GM12878 (cell line): ENCODE results near the gene GZF1. TPM values are rescaled to one million over a fixed set of nuclear protein-coding genes. Genes with fewer than 3 reads are reported as not detected.
A peak's percentile ranks its signal among the peaks of the same experiment; 100 is the strongest.

Experiments
- ATAC-seq: fragments of 200-7000 bp; cut with Tn5 transposase; 3 replicates; pipeline ENCODE4 v1.9.1; 2020; ENCODE audit warnings: mild to moderate bottlenecking, moderate library complexity
- BruUV-seq: library from RNA; stranded (reverse); fragments of 400-500 nt; replicated peaks from 2 replicates; lab custom pipeline; 2021; lab: Mats Ljungman, UMichigan
- CTCF ChIA-PET: fragments of 300-600 bp; sonication (Branson Sonifier 250); formaldehyde crosslinking; extraction: SDS; loops from one replicate; lab custom pipeline; 2021; ENCODE audit warnings: inconsistent platforms; lab: Yijun Ruan, JAX
- POLR2A ChIA-PET: fragments of 350-600 bp; formaldehyde crosslinking; extraction: SDS; loops from one replicate; lab custom pipeline; 2021; ENCODE audit warnings: inconsistent platforms; lab: Charles Lee
- RAD21 ChIA-PET: fragments of 300-600 bp; sonication (Branson Sonifier 250); formaldehyde crosslinking; loops from one replicate; lab custom pipeline; 2023; ENCODE audit warnings: antibody characterized with exemption; ENCODE audit not compliant: unreplicated experiment; lab: Charles Lee
- SMC1A ChIA-PET: fragments of 300-600 bp; sonication (Branson Sonifier 250); formaldehyde crosslinking; loops from one replicate; lab custom pipeline; 2023; ENCODE audit not compliant: unreplicated experiment, uncharacterized antibody; lab: Charles Lee
- DNase-seq: peaks from one replicate; pipeline ENCODE4 v3.0.0-alpha.2; 2011; ENCODE audit warnings: low read depth, low spot score
- FAIRE-seq: peaks from 3 replicates; lab custom pipeline; 2011; peaks lifted over from hg19 to GRCh38; lab: Jason Lieb, UNC
- H2AFZ ChIP-seq: 2 replicates; pipeline ENCODE4 v1.6.0; 2011; ENCODE audit warnings: low read depth, low read length, control low read depth; ENCODE audit not compliant: control insufficient read depth
- H3K27ac ChIP-seq: 2 replicates; pipeline ENCODE4 v1.5.1; 2011; ENCODE audit warnings: control low read depth; ENCODE audit not compliant: control insufficient read depth, insufficient read depth
- H3K27me3 ChIP-seq, 2 experiments: replicated peaks in 1 of 2; 2 replicates each; pipeline versions ENCODE4 v1.6.0 to v1.6.1; 2011; ENCODE audit warnings: low read length in 1 of 2; ENCODE audit not compliant: control insufficient read depth in 2 of 2, insufficient read depth in 2 of 2
- H3K36me3 ChIP-seq, 2 experiments: 2 replicates each; pipeline ENCODE4 v1.5.1; 2011; ENCODE audit warnings: low read length in 1 of 2; ENCODE audit not compliant: control insufficient read depth in 2 of 2, insufficient read depth in 2 of 2
- H3K4me1 ChIP-seq: 2 replicates; pipeline ENCODE4 v1.6.1; 2011; ENCODE audit warnings: mild to moderate bottlenecking, low read length, moderate library complexity, mixed read lengths; ENCODE audit not compliant: control insufficient read depth, insufficient read depth
- H3K4me2 ChIP-seq: 2 replicates; pipeline ENCODE4 v1.6.0; 2011; ENCODE audit warnings: control low read depth; ENCODE audit not compliant: control insufficient read depth, insufficient read depth
- H3K4me3 ChIP-seq: fragments of 200-600 bp; sonication (generic); 2 replicates; pipeline ENCODE4 v1.5.1; 2016
- H3K79me2 ChIP-seq: 2 replicates; pipeline ENCODE4 v1.6.0; 2011; ENCODE audit warnings: low read length; ENCODE audit not compliant: control insufficient read depth, insufficient read depth
- H3K9ac ChIP-seq: 2 replicates; pipeline ENCODE4 v1.8.0; 2011; ENCODE audit warnings: low read length, control low read depth, mixed read lengths; ENCODE audit not compliant: control insufficient read depth, insufficient read depth
- H3K9me3 ChIP-seq: replicated peaks from 3 replicates; pipeline ENCODE4 v1.5.1; 2011; ENCODE audit warnings: mild to moderate bottlenecking, low read length; ENCODE audit not compliant: control insufficient read depth, insufficient read depth
- H4K20me1 ChIP-seq: 2 replicates; pipeline ENCODE4 v1.6.0; 2011; ENCODE audit not compliant: control insufficient read depth, insufficient read depth
- POLR2A ChIP-seq: IDR thresholded peaks from 2 replicates; pipeline ENCODE4 v1.6.1; 2011; ENCODE audit warnings: low read depth, mild to moderate bottlenecking, low read length
- POLR2AphosphoS5 ChIP-seq: IDR thresholded peaks from 2 replicates; pipeline ENCODE4 v1.6.1; 2011; ENCODE audit warnings: mild to moderate bottlenecking, low read length, inconsistent platforms
- SMARCA5 ChIP-seq: fragments of 450-650 bp; IDR thresholded peaks from 2 replicates; pipeline ENCODE4 v1.6.1; 2017; ENCODE audit warnings: mild to moderate bottlenecking
- WGBS: methylation state at CpG from one replicate; pipeline ENCODE4 v1.1.6; 2016; ENCODE audit warnings: low lambda C conversion rate; ENCODE audit not compliant: insufficient replicate concordance, insufficient coverage; ENCODE audit errors: missing lambda C conversion rate; 5-methylcytosine and 5-hydroxymethylcytosine counted together
- in situ Hi-C: fragments of 300-500 bp; cut with MboI; formaldehyde crosslinking; loops from 9 replicates; pipeline ENCODE4 v1.14.3; 2018; ENCODE audit warnings: mixed read lengths
- intact Hi-C: fragments of 100-400 bp; cut with micrococcal nuclease; formaldehyde crosslinking; loops from one replicate; pipeline ENCODE4 v1.14.2; 2022; ENCODE audit not compliant: unreplicated experiment
- polyA plus RNA-seq, 11 experiments: library from polyadenylated mRNA; depleted of rRNA in 4 of 11; unstranded in 6 of 11; stranded (reverse) in 5 of 11; fragments of >200 nt; fragmentation: Nextera tagmentation in 4 of 11; fragmentation: Illumina TruSeq in 1 of 11; extraction: Ambion mirVana in 4 of 11; extraction: Trizol in 1 of 11; gene quantifications; 1 replicate in 1 of 11; 2 replicates in 10 of 11; pipeline versions ENCODE4 v1.2.1 to v1.2.3, GENCODE V29; 2011 to 2016; ENCODE audit warnings: inconsistent platforms in 2 of 11, missing spikeins in 2 of 11, low read depth in 1 of 11
- total RNA-seq, 4 experiments: library from RNA; depleted of rRNA in 3 of 4; stranded (reverse); fragments of >200 nt in 3 of 4; fragmentation: Illumina TruSeq in 1 of 4; extraction: Trizol in 1 of 4; gene quantifications; 2 replicates each; pipeline versions ENCODE4 v1.2.1 to v1.2.3, GENCODE V29; 2013 to 2021
- TF ChIP-seq, protein P1 (sequence below): fragments of 450-650 bp; IDR thresholded peaks from 2 replicates; pipeline ENCODE4 v1.6.1; 2014; ENCODE audit warnings: mild to moderate bottlenecking
- TF ChIP-seq, protein P2 (sequence below): IDR thresholded peaks from 2 replicates; pipeline ENCODE4 v1.6.1; 2012; ENCODE audit warnings: low read length, inconsistent platforms
- TF ChIP-seq, protein P3 (sequence below): IDR thresholded peaks from 2 replicates; pipeline ENCODE4 v1.6.1; 2012; ENCODE audit warnings: mild to moderate bottlenecking, low read depth, low read length
- TF ChIP-seq, protein P4 (sequence below): fragments of 450-650 bp; IDR thresholded peaks from 2 replicates; pipeline ENCODE4 v1.6.1; 2018; ENCODE audit warnings: mild to moderate bottlenecking, low read depth, moderate library complexity; ENCODE audit not compliant: partially characterized antibody

Gene GZF1
- total and polyA plus RNA-seq, 10 of the 15 experiments (the other 5 are each of a cell fraction or from before 2014, with no cell fraction given), result 2.2 to 19.5 (median 9.7) TPM

DNA sequence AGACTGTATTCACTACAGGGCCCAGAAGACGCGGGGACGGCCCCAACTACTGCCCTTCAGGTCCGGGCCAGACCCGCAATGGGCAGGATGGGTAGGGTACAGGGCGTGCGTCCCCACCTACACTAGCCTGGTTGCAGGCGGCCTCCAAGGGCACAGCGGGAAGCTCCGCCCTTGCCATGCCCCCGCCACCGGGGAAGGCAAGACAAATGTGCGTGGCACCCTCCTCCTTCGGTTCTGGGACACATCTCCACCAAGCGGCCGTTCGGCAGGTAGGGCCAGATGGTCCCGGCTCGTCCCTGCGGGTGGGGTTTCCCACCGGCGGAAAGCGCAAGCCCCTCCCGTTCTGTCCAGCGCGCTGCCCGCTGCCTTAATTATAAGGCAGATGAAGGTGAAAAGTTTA is 5.8 kb upstream of the GZF1 start:
- ATAC-seq, result no peak
- Histone ChIP-seq H3K79me2 (peaks cover 33% of the 10 kb centered on the region), H3K9me3 (no peaks in the 10 kb centered on the region), H3K27me3 (no peaks in the 10 kb centered on the region), H4K20me1 (no peaks in the 10 kb centered on the region), H3K36me3 (peaks cover 5 to 8% of the 10 kb centered on the region in 2 experiments; a peak in 3 of 4 replicates), H3K4me2 (no peak overlapping the region), H2AFZ (no peak overlapping the region), H3K9ac (no peak overlapping the region), H3K4me1 (peaks cover 10% of the 10 kb centered on the region), H3K27ac (no peak overlapping the region), H3K4me3 (no peak overlapping the region)
- TF ChIP-seq, protein P1, sequence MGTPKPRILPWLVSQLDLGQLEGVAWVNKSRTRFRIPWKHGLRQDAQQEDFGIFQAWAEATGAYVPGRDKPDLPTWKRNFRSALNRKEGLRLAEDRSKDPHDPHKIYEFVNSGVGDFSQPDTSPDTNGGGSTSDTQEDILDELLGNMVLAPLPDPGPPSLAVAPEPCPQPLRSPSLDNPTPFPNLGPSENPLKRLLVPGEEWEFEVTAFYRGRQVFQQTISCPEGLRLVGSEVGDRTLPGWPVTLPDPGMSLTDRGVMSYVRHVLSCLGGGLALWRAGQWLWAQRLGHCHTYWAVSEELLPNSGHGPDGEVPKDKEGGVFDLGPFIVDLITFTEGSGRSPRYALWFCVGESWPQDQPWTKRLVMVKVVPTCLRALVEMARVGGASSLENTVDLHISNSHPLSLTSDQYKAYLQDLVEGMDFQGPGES, result no peak
- TF ChIP-seq POLR2A (peak; percentile 47; the same call in 1 of the 2 replicates), POLR2AphosphoS5 (peak; percentile 32; the same call in 1 of the 2 replicates), SMARCA5 (no peak)
- TF ChIP-seq, protein P2, sequence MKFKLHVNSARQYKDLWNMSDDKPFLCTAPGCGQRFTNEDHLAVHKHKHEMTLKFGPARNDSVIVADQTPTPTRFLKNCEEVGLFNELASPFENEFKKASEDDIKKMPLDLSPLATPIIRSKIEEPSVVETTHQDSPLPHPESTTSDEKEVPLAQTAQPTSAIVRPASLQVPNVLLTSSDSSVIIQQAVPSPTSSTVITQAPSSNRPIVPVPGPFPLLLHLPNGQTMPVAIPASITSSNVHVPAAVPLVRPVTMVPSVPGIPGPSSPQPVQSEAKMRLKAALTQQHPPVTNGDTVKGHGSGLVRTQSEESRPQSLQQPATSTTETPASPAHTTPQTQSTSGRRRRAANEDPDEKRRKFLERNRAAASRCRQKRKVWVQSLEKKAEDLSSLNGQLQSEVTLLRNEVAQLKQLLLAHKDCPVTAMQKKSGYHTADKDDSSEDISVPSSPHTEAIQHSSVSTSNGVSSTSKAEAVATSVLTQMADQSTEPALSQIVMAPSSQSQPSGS, result no peak
- TF ChIP-seq, protein P3, sequence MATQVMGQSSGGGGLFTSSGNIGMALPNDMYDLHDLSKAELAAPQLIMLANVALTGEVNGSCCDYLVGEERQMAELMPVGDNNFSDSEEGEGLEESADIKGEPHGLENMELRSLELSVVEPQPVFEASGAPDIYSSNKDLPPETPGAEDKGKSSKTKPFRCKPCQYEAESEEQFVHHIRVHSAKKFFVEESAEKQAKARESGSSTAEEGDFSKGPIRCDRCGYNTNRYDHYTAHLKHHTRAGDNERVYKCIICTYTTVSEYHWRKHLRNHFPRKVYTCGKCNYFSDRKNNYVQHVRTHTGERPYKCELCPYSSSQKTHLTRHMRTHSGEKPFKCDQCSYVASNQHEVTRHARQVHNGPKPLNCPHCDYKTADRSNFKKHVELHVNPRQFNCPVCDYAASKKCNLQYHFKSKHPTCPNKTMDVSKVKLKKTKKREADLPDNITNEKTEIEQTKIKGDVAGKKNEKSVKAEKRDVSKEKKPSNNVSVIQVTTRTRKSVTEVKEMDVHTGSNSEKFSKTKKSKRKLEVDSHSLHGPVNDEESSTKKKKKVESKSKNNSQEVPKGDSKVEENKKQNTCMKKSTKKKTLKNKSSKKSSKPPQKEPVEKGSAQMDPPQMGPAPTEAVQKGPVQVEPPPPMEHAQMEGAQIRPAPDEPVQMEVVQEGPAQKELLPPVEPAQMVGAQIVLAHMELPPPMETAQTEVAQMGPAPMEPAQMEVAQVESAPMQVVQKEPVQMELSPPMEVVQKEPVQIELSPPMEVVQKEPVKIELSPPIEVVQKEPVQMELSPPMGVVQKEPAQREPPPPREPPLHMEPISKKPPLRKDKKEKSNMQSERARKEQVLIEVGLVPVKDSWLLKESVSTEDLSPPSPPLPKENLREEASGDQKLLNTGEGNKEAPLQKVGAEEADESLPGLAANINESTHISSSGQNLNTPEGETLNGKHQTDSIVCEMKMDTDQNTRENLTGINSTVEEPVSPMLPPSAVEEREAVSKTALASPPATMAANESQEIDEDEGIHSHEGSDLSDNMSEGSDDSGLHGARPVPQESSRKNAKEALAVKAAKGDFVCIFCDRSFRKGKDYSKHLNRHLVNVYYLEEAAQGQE, result no peak
- TF ChIP-seq, protein P4, sequence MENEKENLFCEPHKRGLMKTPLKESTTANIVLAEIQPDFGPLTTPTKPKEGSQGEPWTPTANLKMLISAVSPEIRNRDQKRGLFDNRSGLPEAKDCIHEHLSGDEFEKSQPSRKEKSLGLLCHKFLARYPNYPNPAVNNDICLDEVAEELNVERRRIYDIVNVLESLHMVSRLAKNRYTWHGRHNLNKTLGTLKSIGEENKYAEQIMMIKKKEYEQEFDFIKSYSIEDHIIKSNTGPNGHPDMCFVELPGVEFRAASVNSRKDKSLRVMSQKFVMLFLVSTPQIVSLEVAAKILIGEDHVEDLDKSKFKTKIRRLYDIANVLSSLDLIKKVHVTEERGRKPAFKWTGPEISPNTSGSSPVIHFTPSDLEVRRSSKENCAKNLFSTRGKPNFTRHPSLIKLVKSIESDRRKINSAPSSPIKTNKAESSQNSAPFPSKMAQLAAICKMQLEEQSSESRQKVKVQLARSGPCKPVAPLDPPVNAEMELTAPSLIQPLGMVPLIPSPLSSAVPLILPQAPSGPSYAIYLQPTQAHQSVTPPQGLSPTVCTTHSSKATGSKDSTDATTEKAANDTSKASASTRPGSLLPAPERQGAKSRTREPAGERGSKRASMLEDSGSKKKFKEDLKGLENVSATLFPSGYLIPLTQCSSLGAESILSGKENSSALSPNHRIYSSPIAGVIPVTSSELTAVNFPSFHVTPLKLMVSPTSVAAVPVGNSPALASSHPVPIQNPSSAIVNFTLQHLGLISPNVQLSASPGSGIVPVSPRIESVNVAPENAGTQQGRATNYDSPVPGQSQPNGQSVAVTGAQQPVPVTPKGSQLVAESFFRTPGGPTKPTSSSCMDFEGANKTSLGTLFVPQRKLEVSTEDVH, result no peak
- ChIA-PET SMC1A (interaction anchor here (1.2 kb wide), 1 partner anchor 62 kb away, joined by 3 read pairs; no protein-coding TSS in a partner anchor), RAD21 (no interaction called here), CTCF (no interaction called here), POLR2A (no interaction called here)
- intact Hi-C loops, result no loop called here
- 97% methylated on average over 26 of the region's 27 CpGs for WGBS
- no peak for FAIRE-seq
- BruUV-seq, result no TSS peak
- in situ Hi-C loops, result loop anchor here (25.0 kb wide), 2 partner anchors 1706 to 1906 kb away; partner anchors contain the start of gene ACSS1
- DNase-seq, result no peak
